Measurements from ENCODE around the gene CDK8. TPM values are rescaled to one million over a fixed set of nuclear protein-coding genes. Genes with fewer than 3 reads are reported as not detected.

The CDK8 gene
- total and polyA plus RNA-seq, 2 experiments from 2014 or later, result 13.6 to 24.0 TPM

DNA sequence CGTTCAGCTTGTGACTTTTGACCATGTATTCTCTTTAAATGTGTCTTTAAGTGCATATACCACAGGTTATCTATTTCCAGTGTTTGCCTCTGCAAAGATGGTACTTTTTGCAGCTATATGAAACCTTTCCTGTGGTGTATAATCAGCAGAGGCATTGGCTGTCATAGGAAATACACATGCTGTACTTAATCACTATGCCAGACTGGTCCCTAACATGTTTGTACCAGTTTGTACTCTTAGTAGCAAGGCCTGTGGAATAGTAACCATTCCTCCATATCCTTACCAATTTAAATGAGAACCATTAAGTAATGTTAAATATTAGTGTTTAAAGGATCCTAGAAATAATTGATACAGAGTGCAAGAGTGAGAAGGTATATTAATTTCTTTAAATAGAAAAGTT, 69.8 kb downstream of the CDK8 start:
- Mint-ChIP-seq H3K9me3 (no peaks in the 10 kb centered on the region; the same call in 2 of the 3 replicates), H3K27ac (no peak overlapping the region), H3K4me3 (no peak overlapping the region), H3K36me3 (ENCODE audit: low read depth) (no peaks in the 10 kb centered on the region), H3K4me1 (peaks cover 22% of the 10 kb centered on the region), H3K27me3 (ENCODE audit: insufficient read depth, low read depth, poor library complexity) (no peaks in the 10 kb centered on the region)
- ATAC-seq, result no peak
- no peak overlapping the region for H3K4me2 ChIP-seq
- H4K20me1 ChIP-seq (replicated peaks; ENCODE audit: insufficient read depth), result peaks cover 34% of the 10 kb centered on the region
- H2AFZ ChIP-seq, result no peak overlapping the region
- peaks cover 16% of the 10 kb centered on the region for H3K4me1 ChIP-seq (ENCODE audit: insufficient read depth)
- DNase-seq (ENCODE audit: low spot score), result no peak
- H3K27ac ChIP-seq (ENCODE audit: low read depth), result no peak overlapping the region
- H3F3A ChIP-seq (replicated peaks; ENCODE audit: low read depth), result no peaks in the 10 kb centered on the region
- no peak overlapping the region for H3K4me3 ChIP-seq
- TF ChIP-seq EZH2 (IDR thresholded peaks at IDR 0.05; ENCODE audit: low read depth, unreplicated experiment), result no peak
- TF ChIP-seq STAT1 (IDR thresholded peaks at IDR 0.05; ENCODE audit: unreplicated experiment), result no peak
- no peak for TF ChIP-seq ZNF331 (CRISPR knock-in tag; IDR thresholded peaks at IDR 0.05; ENCODE audit: low read depth)
- TF ChIP-seq JUNB (IDR thresholded peaks at IDR 0.05; ENCODE audit: unreplicated experiment), result no peak
- TF ChIP-seq ZNF114 (CRISPR knock-in tag; IDR thresholded peaks at IDR 0.05), result no peak
- TF ChIP-seq, protein P1, sequence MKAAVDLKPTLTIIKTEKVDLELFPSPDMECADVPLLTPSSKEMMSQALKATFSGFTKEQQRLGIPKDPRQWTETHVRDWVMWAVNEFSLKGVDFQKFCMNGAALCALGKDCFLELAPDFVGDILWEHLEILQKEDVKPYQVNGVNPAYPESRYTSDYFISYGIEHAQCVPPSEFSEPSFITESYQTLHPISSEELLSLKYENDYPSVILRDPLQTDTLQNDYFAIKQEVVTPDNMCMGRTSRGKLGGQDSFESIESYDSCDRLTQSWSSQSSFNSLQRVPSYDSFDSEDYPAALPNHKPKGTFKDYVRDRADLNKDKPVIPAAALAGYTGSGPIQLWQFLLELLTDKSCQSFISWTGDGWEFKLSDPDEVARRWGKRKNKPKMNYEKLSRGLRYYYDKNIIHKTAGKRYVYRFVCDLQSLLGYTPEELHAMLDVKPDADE (IDR thresholded peaks at IDR 0.05), result no peak
- H3K79me2 ChIP-seq (replicated peaks; ENCODE audit: insufficient read depth), result peaks cover 92% of the 10 kb centered on the region
- H3K27me3 ChIP-seq (ENCODE audit: insufficient read depth), result no peaks in the 10 kb centered on the region
- H3K9me2 ChIP-seq (ENCODE audit: insufficient read depth), result no peaks in the 10 kb centered on the region
- no peaks in the 10 kb centered on the region; the same call in 1 of the 2 replicates for H3K36me3 ChIP-seq (ENCODE audit: insufficient read depth)

DNA sequence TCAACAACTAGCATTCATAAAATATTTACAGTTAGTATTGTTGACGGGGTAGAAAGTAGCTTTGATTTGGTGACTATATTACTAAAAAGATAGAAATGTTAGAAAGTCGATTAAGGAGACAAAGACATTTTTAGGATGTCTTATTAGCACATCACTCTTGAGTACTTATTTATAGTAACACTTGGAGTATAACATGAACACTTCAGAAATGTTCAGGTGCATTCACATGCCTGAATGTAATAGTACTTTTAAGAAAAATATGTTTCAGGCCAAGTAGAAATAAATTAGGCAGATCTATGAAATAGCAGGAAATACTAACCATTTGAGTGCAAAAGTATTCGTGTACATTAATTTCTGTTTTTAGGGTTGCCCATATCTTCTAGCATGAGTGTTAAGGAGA, 70.4 kb downstream of the CDK8 start:
- Histone ChIP-seq H2AFZ (no peak overlapping the region), H3K79me2 (replicated peaks; ENCODE audit: insufficient read depth) (peaks cover 97% of the 10 kb centered on the region), H3K27ac (ENCODE audit: low read depth) (no peak overlapping the region), H3K4me2 (no peak overlapping the region), H3K4me3 (no peak overlapping the region), H3K4me1 (ENCODE audit: insufficient read depth) (peaks cover 16% of the 10 kb centered on the region), H3K27me3 (ENCODE audit: insufficient read depth) (no peaks in the 10 kb centered on the region), H4K20me1 (replicated peaks; ENCODE audit: insufficient read depth) (peaks cover 34% of the 10 kb centered on the region), H3K36me3 (ENCODE audit: insufficient read depth) (no peaks in the 10 kb centered on the region; the same call in 1 of the 2 replicates), H3K9me2 (ENCODE audit: insufficient read depth) (no peaks in the 10 kb centered on the region), H3F3A (replicated peaks; ENCODE audit: low read depth) (no peaks in the 10 kb centered on the region)
- no peak overlapping the region; the same call in 1 of the 2 replicates for H3K27ac Mint-ChIP-seq
- H3K4me1 Mint-ChIP-seq, result peaks cover 22% of the 10 kb centered on the region
- DNase-seq (ENCODE audit: low spot score) (no peak), ATAC-seq (no peak)
- TF ChIP-seq EZH2 (IDR thresholded peaks at IDR 0.05; ENCODE audit: low read depth, unreplicated experiment), result no peak
- no peaks in the 10 kb centered on the region; the same call in 2 of the 3 replicates for H3K9me3 Mint-ChIP-seq
- no peaks in the 10 kb centered on the region; the same call in 2 of the 3 replicates for H3K36me3 Mint-ChIP-seq (ENCODE audit: low read depth)
- H3K27me3 Mint-ChIP-seq (ENCODE audit: insufficient read depth, low read depth, poor library complexity), result no peaks in the 10 kb centered on the region
- H3K4me3 Mint-ChIP-seq, result no peak overlapping the region

DNA sequence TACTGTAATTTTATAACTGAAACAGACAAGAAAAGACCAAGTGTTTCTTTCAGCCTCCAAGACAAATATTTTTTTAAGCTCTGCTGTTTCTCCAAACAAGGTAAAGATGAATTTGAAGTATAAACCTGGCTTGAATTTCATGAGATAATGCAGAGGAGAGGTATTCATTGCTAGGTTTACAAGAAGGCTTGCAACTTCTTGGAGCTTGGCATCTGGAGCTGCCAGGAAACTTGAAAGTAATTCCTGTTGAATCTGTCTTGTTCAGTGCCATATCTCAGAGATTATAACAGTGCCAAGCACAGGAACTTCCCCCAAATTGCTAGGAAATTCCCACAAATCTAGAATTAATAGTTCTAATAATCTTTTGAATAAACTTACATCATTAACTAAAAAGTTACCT, 70.9 kb downstream of the CDK8 start:
- no peaks in the 10 kb centered on the region for H3K27me3 Mint-ChIP-seq (ENCODE audit: insufficient read depth, low read depth, poor library complexity)
- no peak for DNase-seq (ENCODE audit: low spot score)
- no peak for ATAC-seq
- H3K27me3 ChIP-seq (ENCODE audit: insufficient read depth), result no peaks in the 10 kb centered on the region
- H3K36me3 ChIP-seq (ENCODE audit: insufficient read depth), result no peaks in the 10 kb centered on the region; the same call in 1 of the 2 replicates
- H3K36me3 Mint-ChIP-seq (ENCODE audit: low read depth), result no peaks in the 10 kb centered on the region; the same call in 2 of the 3 replicates
- H3K4me1 Mint-ChIP-seq, result peaks cover 22% of the 10 kb centered on the region
- no peak overlapping the region for H2AFZ ChIP-seq
- no peak overlapping the region for H3K27ac ChIP-seq (ENCODE audit: low read depth)
- H3K4me2 ChIP-seq, result no peak overlapping the region
- no peak overlapping the region for H3K4me3 ChIP-seq
- peaks cover 34% of the 10 kb centered on the region for H4K20me1 ChIP-seq (replicated peaks; ENCODE audit: insufficient read depth)
- H3K79me2 ChIP-seq (replicated peaks; ENCODE audit: insufficient read depth), result peaks cover 97% of the 10 kb centered on the region
- H3K9me3 Mint-ChIP-seq, result no peaks in the 10 kb centered on the region; the same call in 2 of the 3 replicates
- no peak overlapping the region for H3K4me3 Mint-ChIP-seq
- no peaks in the 10 kb centered on the region for H3F3A ChIP-seq (replicated peaks; ENCODE audit: low read depth)
- no peak overlapping the region; the same call in 1 of the 2 replicates for H3K27ac Mint-ChIP-seq
- no peaks in the 10 kb centered on the region for H3K9me2 ChIP-seq (ENCODE audit: insufficient read depth)
- peaks cover 16% of the 10 kb centered on the region for H3K4me1 ChIP-seq (ENCODE audit: insufficient read depth)
- TF ChIP-seq NANOG (IDR thresholded peaks at IDR 0.05; ENCODE audit: borderline replicate concordance), result no peak
- TF ChIP-seq EZH2 (IDR thresholded peaks at IDR 0.05; ENCODE audit: low read depth, unreplicated experiment), result no peak
- TF ChIP-seq, protein P2, sequence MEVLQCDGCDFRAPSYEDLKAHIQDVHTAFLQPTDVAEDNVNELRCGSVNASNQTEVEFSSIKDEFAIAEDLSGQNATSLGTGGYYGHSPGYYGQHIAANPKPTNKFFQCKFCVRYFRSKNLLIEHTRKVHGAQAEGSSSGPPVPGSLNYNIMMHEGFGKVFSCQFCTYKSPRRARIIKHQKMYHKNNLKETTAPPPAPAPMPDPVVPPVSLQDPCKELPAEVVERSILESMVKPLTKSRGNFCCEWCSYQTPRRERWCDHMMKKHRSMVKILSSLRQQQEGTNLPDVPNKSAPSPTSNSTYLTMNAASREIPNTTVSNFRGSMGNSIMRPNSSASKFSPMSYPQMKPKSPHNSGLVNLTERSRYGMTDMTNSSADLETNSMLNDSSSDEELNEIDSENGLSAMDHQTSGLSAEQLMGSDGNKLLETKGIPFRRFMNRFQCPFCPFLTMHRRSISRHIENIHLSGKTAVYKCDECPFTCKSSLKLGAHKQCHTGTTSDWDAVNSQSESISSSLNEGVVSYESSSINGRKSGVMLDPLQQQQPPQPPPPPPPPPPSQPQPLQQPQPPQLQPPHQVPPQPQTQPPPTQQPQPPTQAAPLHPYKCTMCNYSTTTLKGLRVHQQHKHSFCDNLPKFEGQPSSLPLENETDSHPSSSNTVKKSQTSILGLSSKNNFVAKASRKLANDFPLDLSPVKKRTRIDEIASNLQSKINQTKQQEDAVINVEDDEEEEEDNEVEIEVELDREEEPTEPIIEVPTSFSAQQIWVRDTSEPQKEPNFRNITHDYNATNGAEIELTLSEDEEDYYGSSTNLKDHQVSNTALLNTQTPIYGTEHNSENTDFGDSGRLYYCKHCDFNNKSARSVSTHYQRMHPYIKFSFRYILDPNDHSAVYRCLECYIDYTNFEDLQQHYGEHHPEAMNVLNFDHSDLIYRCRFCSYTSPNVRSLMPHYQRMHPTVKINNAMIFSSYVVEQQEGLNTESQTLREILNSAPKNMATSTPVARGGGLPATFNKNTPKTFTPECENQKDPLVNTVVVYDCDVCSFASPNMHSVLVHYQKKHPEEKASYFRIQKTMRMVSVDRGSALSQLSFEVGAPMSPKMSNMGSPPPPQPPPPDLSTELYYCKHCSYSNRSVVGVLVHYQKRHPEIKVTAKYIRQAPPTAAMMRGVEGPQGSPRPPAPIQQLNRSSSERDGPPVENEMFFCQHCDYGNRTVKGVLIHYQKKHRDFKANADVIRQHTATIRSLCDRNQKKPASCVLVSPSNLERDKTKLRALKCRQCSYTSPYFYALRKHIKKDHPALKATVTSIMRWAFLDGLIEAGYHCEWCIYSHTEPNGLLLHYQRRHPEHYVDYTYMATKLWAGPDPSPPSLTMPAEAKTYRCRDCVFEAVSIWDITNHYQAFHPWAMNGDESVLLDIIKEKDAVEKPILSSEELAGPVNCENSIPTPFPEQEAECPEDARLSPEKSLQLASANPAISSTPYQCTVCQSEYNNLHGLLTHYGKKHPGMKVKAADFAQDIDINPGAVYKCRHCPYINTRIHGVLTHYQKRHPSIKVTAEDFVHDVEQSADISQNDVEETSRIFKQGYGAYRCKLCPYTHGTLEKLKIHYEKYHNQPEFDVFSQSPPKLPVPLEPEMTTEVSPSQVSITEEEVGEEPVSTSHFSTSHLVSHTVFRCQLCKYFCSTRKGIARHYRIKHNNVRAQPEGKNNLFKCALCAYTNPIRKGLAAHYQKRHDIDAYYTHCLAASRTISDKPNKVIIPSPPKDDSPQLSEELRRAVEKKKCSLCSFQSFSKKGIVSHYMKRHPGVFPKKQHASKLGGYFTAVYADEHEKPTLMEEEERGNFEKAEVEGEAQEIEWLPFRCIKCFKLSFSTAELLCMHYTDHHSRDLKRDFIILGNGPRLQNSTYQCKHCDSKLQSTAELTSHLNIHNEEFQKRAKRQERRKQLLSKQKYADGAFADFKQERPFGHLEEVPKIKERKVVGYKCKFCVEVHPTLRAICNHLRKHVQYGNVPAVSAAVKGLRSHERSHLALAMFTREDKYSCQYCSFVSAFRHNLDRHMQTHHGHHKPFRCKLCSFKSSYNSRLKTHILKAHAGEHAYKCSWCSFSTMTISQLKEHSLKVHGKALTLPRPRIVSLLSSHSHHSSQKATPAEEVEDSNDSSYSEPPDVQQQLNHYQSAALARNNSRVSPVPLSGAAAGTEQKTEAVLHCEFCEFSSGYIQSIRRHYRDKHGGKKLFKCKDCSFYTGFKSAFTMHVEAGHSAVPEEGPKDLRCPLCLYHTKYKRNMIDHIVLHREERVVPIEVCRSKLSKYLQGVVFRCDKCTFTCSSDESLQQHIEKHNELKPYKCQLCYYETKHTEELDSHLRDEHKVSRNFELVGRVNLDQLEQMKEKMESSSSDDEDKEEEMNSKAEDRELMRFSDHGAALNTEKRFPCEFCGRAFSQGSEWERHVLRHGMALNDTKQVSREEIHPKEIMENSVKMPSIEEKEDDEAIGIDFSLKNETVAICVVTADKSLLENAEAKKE (CRISPR knock-in tag; IDR thresholded peaks at IDR 0.05), result no peak
- TF ChIP-seq ZNF114 (CRISPR knock-in tag; IDR thresholded peaks at IDR 0.05), result no peak
- TF ChIP-seq, protein P1 (IDR thresholded peaks at IDR 0.05), result no peak

Measured in GM23338 (cell line).